K562 (cell line): ENCODE results near the gene ESRRB. TPM values are rescaled to one million over a fixed set of nuclear protein-coding genes. Genes with fewer than 3 reads are reported as not detected.

ENCODE experiments used
- ATAC-seq: fragments of 200-7000 bp; cut with Tn5 transposase; 3 replicates; pipeline ENCODE4 v1.9.1; 2020; ENCODE audit warnings: moderate library complexity
- BruUV-seq: library from RNA; stranded (reverse); fragments of 400-500 nt; replicated peaks from 2 replicates; lab custom pipeline; 2021; lab: Mats Ljungman, UMichigan
- CTCF ChIA-PET: fragments of 300-600 bp; formaldehyde crosslinking; extraction: SDS; loops from one replicate; lab custom pipeline; 2021; ENCODE audit warnings: low intra/inter-chr PET ratio; lab: Yijun Ruan, JAX
- POLR2A ChIA-PET: fragments of 300-600, 350-650 bp; sonication (Branson Sonifier 250); formaldehyde crosslinking; extraction: SDS; loops from one replicate; lab custom pipeline; 2021; ENCODE audit warnings: antibody characterized with exemption, inconsistent platforms; lab: Yijun Ruan, JAX
- DNase-seq, 4 experiments: peaks; one replicate each; pipeline versions ENCODE4 v3.0.0 to v3.0.0-alpha.2; 2011 to 2018; ENCODE audit warnings: low spot score in 3 of 4, mixed read lengths in 3 of 4; ENCODE audit errors: extremely low read depth in 1 of 4
- FAIRE-seq: peaks from 2 replicates; lab custom pipeline; 2011; peaks lifted over from hg19 to GRCh38; lab: Jason Lieb, UNC
- H2AFZ ChIP-seq: 2 replicates; pipeline ENCODE4 v1.6.0; 2011; ENCODE audit warnings: low read depth, low read length, control low read depth, inconsistent platforms
- H3K27ac ChIP-seq: fragments of 200-600 bp; 3 replicates; pipeline ENCODE4 v1.8.0; 2011; ENCODE audit warnings: low read depth, mild to moderate bottlenecking, control low read depth, inconsistent platforms, low read length, moderate library complexity, mixed read lengths; ENCODE audit errors: extremely low read depth
- H3K27me3 ChIP-seq, 2 experiments: fragments of 300-600 bp in 1 of 2; 2 replicates in 1 of 2; 3 replicates in 1 of 2; pipeline versions ENCODE4 v1.6.0 to v1.8.0; 2011; ENCODE audit warnings: inconsistent platforms in 2 of 2, low read length in 2 of 2, mild to moderate bottlenecking in 1 of 2, mixed read lengths in 1 of 2, moderate library complexity in 1 of 2; ENCODE audit not compliant: control insufficient read depth in 2 of 2, insufficient read depth in 2 of 2
- H3K36me3 ChIP-seq: fragments of 300-600 bp; 3 replicates; pipeline ENCODE4 v1.8.0; 2011; ENCODE audit warnings: mild to moderate bottlenecking, low read length, inconsistent platforms; ENCODE audit not compliant: control insufficient read depth, insufficient read depth
- H3K4me1 ChIP-seq, 2 experiments: fragments of 200-600 bp in 1 of 2; replicated peaks in 1 of 2; 2 replicates in 1 of 2; 3 replicates in 1 of 2; pipeline versions ENCODE4 v1.5.1 to v1.8.0; 2011; ENCODE audit warnings: inconsistent platforms in 2 of 2, low read length in 2 of 2, mild to moderate bottlenecking in 1 of 2, mixed read lengths in 1 of 2, moderate library complexity in 1 of 2; ENCODE audit not compliant: control insufficient read depth in 2 of 2, insufficient read depth in 2 of 2
- H3K4me2 ChIP-seq: 2 replicates; pipeline ENCODE4 v1.6.1; 2011; ENCODE audit warnings: low read length, control low read depth, inconsistent platforms, mixed read lengths; ENCODE audit not compliant: insufficient read depth
- H3K4me3 ChIP-seq: fragments of 200-600 bp; sonication (generic), shearing (Covaris generic); 2 replicates; pipeline ENCODE4 v1.5.1; 2016; ENCODE audit warnings: control low read depth, inconsistent platforms
- H3K79me2 ChIP-seq: fragments of 200-600 bp; 3 replicates; pipeline ENCODE4 v1.8.0; 2011; ENCODE audit warnings: low read length, inconsistent platforms; ENCODE audit not compliant: control insufficient read depth, insufficient read depth
- H3K9ac ChIP-seq, 2 experiments: 2 replicates each; pipeline versions ENCODE4 v1.6.0 to v1.6.1; 2011; ENCODE audit warnings: low read depth in 2 of 2, low read length in 2 of 2, control low read depth in 1 of 2, inconsistent platforms in 1 of 2, mild to moderate bottlenecking in 1 of 2, mixed read lengths in 1 of 2; ENCODE audit not compliant: insufficient read depth in 1 of 2
- H3K9me1 ChIP-seq: one replicate; pipeline ENCODE4 v1.6.0; 2011; ENCODE audit warnings: inconsistent platforms, mild to moderate bottlenecking, low read length, moderate library complexity; ENCODE audit not compliant: control insufficient read depth, insufficient read depth
- H3K9me3 ChIP-seq: replicated peaks from 2 replicates; pipeline ENCODE4 v1.5.1; 2011; ENCODE audit warnings: low read depth, low read length, inconsistent platforms; ENCODE audit not compliant: control insufficient read depth, insufficient read depth
- H4K20me1 ChIP-seq: replicated peaks from 2 replicates; pipeline ENCODE4 v1.6.1; 2011; ENCODE audit warnings: low read length, inconsistent platforms, mixed read lengths; ENCODE audit not compliant: control insufficient read depth, insufficient read depth
- ARID4B ChIP-seq: sonication (generic); formaldehyde crosslinking; IDR thresholded peaks from 2 replicates; pipeline ENCODE4 v1.8.0; 2022; ENCODE audit warnings: mild to moderate bottlenecking, missing genetic modification reagents
- MAFK ChIP-seq: IDR thresholded peaks from 2 replicates; pipeline ENCODE4 v1.6.1; 2011; ENCODE audit warnings: low read length, improper control_type of control experiment
- PREB ChIP-seq: sonication (generic); formaldehyde crosslinking; IDR thresholded peaks from 2 replicates; pipeline ENCODE4 v1.8.1; 2023; ENCODE audit warnings: mild to moderate bottlenecking, missing genetic modification reagents
- SMARCA4 ChIP-seq: fragments of 450-650 bp; IDR thresholded peaks from 2 replicates; pipeline ENCODE4 v1.6.1; 2016
- TAF7 ChIP-seq: fragments of 450-650 bp; IDR thresholded peaks from 2 replicates; pipeline ENCODE4 v1.6.1; 2016; ENCODE audit warnings: missing genetic modification characterization, missing compliant biosample characterization
- XRCC4 ChIP-seq: IDR thresholded peaks from one replicate; pipeline ENCODE4 v1.6.1; 2011; ENCODE audit not compliant: insufficient read depth, insufficient read length; ENCODE audit errors: extremely low read depth
- WGBS: fragments of 100-300 bp; shearing (Covaris generic); methylation state at CpG from one replicate; pipeline ENCODE4 v1.1.6; 2016; ENCODE audit warnings: low coverage, mixed read lengths; ENCODE audit not compliant: insufficient coverage; ENCODE audit errors: missing lambda C conversion rate; 5-methylcytosine and 5-hydroxymethylcytosine counted together
- in situ Hi-C: fragments of 300-500 bp; cut with MboI; formaldehyde crosslinking; loops from 4 replicates; pipeline ENCODE4 v1.15.0; 2018; ENCODE audit warnings: inconsistent platforms, mixed read lengths
- intact Hi-C: fragments of 100-400 bp; cut with micrococcal nuclease; formaldehyde crosslinking; loops from 2 replicates; pipeline ENCODE4 v1.14.2; 2022
- polyA plus RNA-seq, 8 experiments: library from polyadenylated mRNA; depleted of rRNA in 4 of 8; stranded (reverse) in 5 of 8; unstranded in 3 of 8; fragments of >200 nt; fragmentation: Nextera tagmentation in 2 of 8; fragmentation: Illumina TruSeq in 1 of 8; extraction: Ambion mirVana in 2 of 8; extraction: Trizol in 1 of 8; gene quantifications; 2 replicates each; pipeline versions ENCODE4 v1.2.1 to v1.2.3, GENCODE V29; 2011 to 2014; ENCODE audit warnings: inconsistent platforms in 1 of 8, missing spikeins in 1 of 8
- total RNA-seq, 7 experiments: library from RNA; depleted of rRNA in 6 of 7; stranded (reverse); fragments of >200 nt in 6 of 7; fragmentation: Illumina TruSeq in 2 of 7; extraction: Trizol in 2 of 7; gene quantifications; 2 replicates each; pipeline versions ENCODE4 v1.2.1 to v1.2.3, GENCODE V29; 2011 to 2021; ENCODE audit warnings: low replicate concordance in 1 of 7
- TF ChIP-seq, protein P1 (sequence below), 2 experiments: IDR thresholded peaks in 1 of 2; conservative IDR thresholded peaks in 1 of 2; 2 replicates each; pipeline ENCODE4 v1.6.1; 2016; ENCODE audit warnings: low read depth in 2 of 2, mild to moderate bottlenecking in 1 of 2, missing compliant biosample characterization in 1 of 2, missing genetic modification characterization in 1 of 2, moderate library complexity in 1 of 2
- TF ChIP-seq, protein P2 (sequence below): fragments of 250-450 bp; sonication (Bioruptor Pico); IDR thresholded peaks from 2 replicates; pipeline ENCODE4 v1.8.0; 2021; ENCODE audit warnings: moderate library complexity, mild to moderate bottlenecking, inconsistent platforms

ESRRB gene
- total and polyA plus RNA-seq, 9 of the 15 experiments (the other 6 are each of a cell fraction or from before 2014, with no cell fraction given) = 3.2 to 24.7 (median 14.5) TPM

DNA sequence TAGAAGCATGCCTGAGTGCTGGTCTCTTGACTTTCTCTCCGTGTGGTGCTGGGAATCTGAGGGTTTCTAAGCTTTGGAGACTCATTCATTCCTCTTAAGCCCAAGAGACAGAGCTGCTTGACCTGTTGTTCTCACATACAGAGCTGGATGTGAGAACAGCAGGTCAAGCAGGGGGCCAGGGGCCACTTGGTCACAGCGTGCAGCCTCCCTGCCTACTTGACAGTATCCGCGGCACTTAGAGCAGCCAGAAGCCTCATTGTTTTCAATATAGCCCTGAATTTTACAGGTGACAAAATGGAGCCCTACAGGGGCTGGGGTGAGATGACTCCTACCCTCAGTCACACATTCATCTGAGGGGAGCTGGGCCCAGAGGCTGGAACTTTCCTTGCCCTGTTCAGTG, 88.9 kb downstream of the ESRRB start (continued):
- no peak for TF ChIP-seq ARID4B
- TF ChIP-seq, protein P1, sequence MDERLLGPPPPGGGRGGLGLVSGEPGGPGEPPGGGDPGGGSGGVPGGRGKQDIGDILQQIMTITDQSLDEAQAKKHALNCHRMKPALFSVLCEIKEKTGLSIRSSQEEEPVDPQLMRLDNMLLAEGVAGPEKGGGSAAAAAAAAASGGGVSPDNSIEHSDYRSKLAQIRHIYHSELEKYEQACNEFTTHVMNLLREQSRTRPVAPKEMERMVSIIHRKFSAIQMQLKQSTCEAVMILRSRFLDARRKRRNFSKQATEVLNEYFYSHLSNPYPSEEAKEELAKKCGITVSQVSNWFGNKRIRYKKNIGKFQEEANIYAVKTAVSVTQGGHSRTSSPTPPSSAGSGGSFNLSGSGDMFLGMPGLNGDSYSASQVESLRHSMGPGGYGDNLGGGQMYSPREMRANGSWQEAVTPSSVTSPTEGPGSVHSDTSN (CRISPR knock-in tag; IDR thresholded peaks at IDR 0.05; ENCODE audit: low read depth) = no peak
- TF ChIP-seq, protein P1 (tag; conservative IDR thresholded peaks at IDR 0.05; ENCODE audit: low read depth) = no peak

- Histone ChIP-seq H3K9me3 (no peaks in the 10 kb centered on the region), H3K36me3 (no peaks in the 10 kb centered on the region), H3K9ac (no peak overlapping the region), H3K9me1 (no peaks in the 10 kb centered on the region), H4K20me1 (no peaks in the 10 kb centered on the region; the same call in 1 of the 2 replicates), H3K4me3 (no peak overlapping the region), H3K27me3 (no peaks in the 10 kb centered on the region), H3K4me1 (no peaks in the 10 kb centered on the region), H2AFZ (no peak overlapping the region), H3K79me2 (no peaks in the 10 kb centered on the region), H3K4me2 (no peak overlapping the region), H3K27ac (no peak overlapping the region)
- no TSS peak for BruUV-seq
- in situ Hi-C loops (no loop called here), intact Hi-C loops (no loop called here)
- POLR2A ChIA-PET = no interaction called here
- 62% methylated on average over 7 of the region's 9 CpGs for WGBS
- ATAC-seq = no peak
- DNase-seq = no peak
- FAIRE-seq = no peak
- CTCF ChIA-PET = no interaction called here
- no peak for TF ChIP-seq SMARCA4
- no peak for TF ChIP-seq PREB (CRISPR knock-in tag)
- TF ChIP-seq MAFK = no peak
- TF ChIP-seq TAF7 (tag) = no peak
- TF ChIP-seq XRCC4 = no peak
- TF ChIP-seq, protein P2, sequence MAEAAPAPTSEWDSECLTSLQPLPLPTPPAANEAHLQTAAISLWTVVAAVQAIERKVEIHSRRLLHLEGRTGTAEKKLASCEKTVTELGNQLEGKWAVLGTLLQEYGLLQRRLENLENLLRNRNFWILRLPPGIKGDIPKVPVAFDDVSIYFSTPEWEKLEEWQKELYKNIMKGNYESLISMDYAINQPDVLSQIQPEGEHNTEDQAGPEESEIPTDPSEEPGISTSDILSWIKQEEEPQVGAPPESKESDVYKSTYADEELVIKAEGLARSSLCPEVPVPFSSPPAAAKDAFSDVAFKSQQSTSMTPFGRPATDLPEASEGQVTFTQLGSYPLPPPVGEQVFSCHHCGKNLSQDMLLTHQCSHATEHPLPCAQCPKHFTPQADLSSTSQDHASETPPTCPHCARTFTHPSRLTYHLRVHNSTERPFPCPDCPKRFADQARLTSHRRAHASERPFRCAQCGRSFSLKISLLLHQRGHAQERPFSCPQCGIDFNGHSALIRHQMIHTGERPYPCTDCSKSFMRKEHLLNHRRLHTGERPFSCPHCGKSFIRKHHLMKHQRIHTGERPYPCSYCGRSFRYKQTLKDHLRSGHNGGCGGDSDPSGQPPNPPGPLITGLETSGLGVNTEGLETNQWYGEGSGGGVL (CRISPR knock-in tag) = no peak
Measured at GRCh38 chr14:76465664-76466063, 89.7 kb downstream of the ESRRB start.
